ENCODE data around the gene PARP14.
A peak's percentile ranks its signal among the peaks of the same experiment; 100 is the strongest.
"Not testable (repeated sequence)": the region's sequence is repeated elsewhere in the genome, so short reads cannot be mapped to it uniquely, and the experiment has no call there.

Gene PARP14

GRCh38 chr3:122695927-122696561 is 15.4 kb downstream of the PARP14 start:
- no peak for TF ChIP-seq CTCF (IDR thresholded peaks at IDR 0.05; ENCODE audit: extremely low read depth, insufficient read depth, missing control alignments)
- in situ Hi-C loops (cut with MboI; ENCODE audit: low pct_unique_long_range_greater_than_20kb, low sequenced_read_pairs, unreplicated experiment), result no loop called here
- no peak for DNase-seq (ENCODE audit: low spot score)

- in situ Hi-C loops (cut with MboI; ENCODE audit: low pct_unique_long_range_greater_than_20kb, low sequenced_read_pairs, unreplicated experiment), result no loop called here
- TF ChIP-seq CTCF (IDR thresholded peaks at IDR 0.05; ENCODE audit: extremely low read depth, insufficient read depth, missing control alignments), result no peak
- peak; percentile 49 for DNase-seq (ENCODE audit: low spot score)
Measured at GRCh38 chr3:122697952-122698620, 17.4 kb downstream of the PARP14 start.

- no peak for TF ChIP-seq CTCF (IDR thresholded peaks at IDR 0.05; ENCODE audit: extremely low read depth, insufficient read depth, missing control alignments)
- in situ Hi-C loops (cut with MboI; ENCODE audit: low pct_unique_long_range_greater_than_20kb, low sequenced_read_pairs, unreplicated experiment), result no loop called here
- no peak for DNase-seq (ENCODE audit: low spot score)
Measured at GRCh38 chr3:122700193-122700592, 19.6 kb downstream of the PARP14 start.

- no peak for DNase-seq (ENCODE audit: low spot score)
- in situ Hi-C loops (cut with MboI; ENCODE audit: low pct_unique_long_range_greater_than_20kb, low sequenced_read_pairs, unreplicated experiment), result no loop called here
- TF ChIP-seq CTCF (IDR thresholded peaks at IDR 0.05; ENCODE audit: extremely low read depth, insufficient read depth, missing control alignments), result no peak
Measured at GRCh38 chr3:122705379-122705778, 24.7 kb downstream of the PARP14 start.

GRCh38 chr3:122710616-122711251 is 30.1 kb downstream of the PARP14 start:
- in situ Hi-C loops (cut with MboI; ENCODE audit: low pct_unique_long_range_greater_than_20kb, low sequenced_read_pairs, unreplicated experiment); DNase-seq (ENCODE audit: low spot score): not testable (repeated sequence)

GRCh38 chr3:122714273-122714672 is 33.6 kb downstream of the PARP14 start:
- in situ Hi-C loops (cut with MboI; ENCODE audit: low pct_unique_long_range_greater_than_20kb, low sequenced_read_pairs, unreplicated experiment), result no loop called here
- no peak for TF ChIP-seq CTCF (IDR thresholded peaks at IDR 0.05; ENCODE audit: extremely low read depth, insufficient read depth, missing control alignments)
- no peak for DNase-seq (ENCODE audit: low spot score)

- in situ Hi-C loops (cut with MboI; ENCODE audit: low pct_unique_long_range_greater_than_20kb, low sequenced_read_pairs, unreplicated experiment), result no loop called here
- TF ChIP-seq CTCF (IDR thresholded peaks at IDR 0.05; ENCODE audit: extremely low read depth, insufficient read depth, missing control alignments), result no peak
- no peak for DNase-seq (ENCODE audit: low spot score)
Measured at GRCh38 chr3:122716667-122717066, 36.0 kb downstream of the PARP14 start.

Measured in GM13977 (cell line).